GM19438 (cell line): ENCODE measurements around the gene AMZ1.
A peak's percentile ranks its signal among the peaks of the same experiment; 100 is the strongest.
"Not testable (repeated sequence)": the region's sequence is repeated elsewhere in the genome, so short reads cannot be mapped to it uniquely, and the experiment has no call there.

Source experiments
- ATAC-seq: cut with Tn5 transposase; IDR thresholded peaks from one replicate; pipeline ENCODE4 v1.9.1; 2021; ENCODE audit warnings: low read depth; ENCODE audit not compliant: unreplicated experiment

The AMZ1 gene

GRCh38 chr7:2709553-2710285 is 21.7 kb downstream of the AMZ1 start:
- ATAC-seq: peak; percentile 67

- ATAC-seq: peak; percentile 55
Measured at GRCh38 chr7:2710286-2710655, 22.3 kb downstream of the AMZ1 start.

GRCh38 chr7:2710901-2711551 is 23.0 kb downstream of the AMZ1 start:
- ATAC-seq: no peak

GRCh38 chr7:2711895-2712675 is 24.1 kb downstream of the AMZ1 start:
- ATAC-seq: no peak

- ATAC-seq: no peak
Measured at GRCh38 chr7:2713370-2713769, 25.4 kb downstream of the AMZ1 start.

- ATAC-seq: no peak
Measured at GRCh38 chr7:2713978-2714377, 26.0 kb downstream of the AMZ1 start.

GRCh38 chr7:2714636-2715035 is 26.6 kb downstream of the AMZ1 start:
- ATAC-seq: no peak

GRCh38 chr7:2715341-2716231 is 27.6 kb downstream of the AMZ1 start:
- no peak for ATAC-seq

GRCh38 chr7:2716488-2716887 is 28.5 kb downstream of the AMZ1 start:
- no peak for ATAC-seq

GRCh38 chr7:2716906-2717292 is 28.9 kb downstream of the AMZ1 start:
- no peak for ATAC-seq

- ATAC-seq: no peak
Measured at GRCh38 chr7:2717293-2718261, 29.6 kb downstream of the AMZ1 start.

- ATAC-seq: no peak
Measured at GRCh38 chr7:2718296-2718965, 30.4 kb downstream of the AMZ1 start.

GRCh38 chr7:2719007-2719406 is 31.0 kb downstream of the AMZ1 start:
- no peak for ATAC-seq

- no peak for ATAC-seq
Measured at GRCh38 chr7:2720024-2720423, 32.0 kb downstream of the AMZ1 start.

GRCh38 chr7:2721842-2722241 is 33.8 kb downstream of the AMZ1 start:
- no peak for ATAC-seq

GRCh38 chr7:2722591-2722990 is 34.6 kb downstream of the AMZ1 start:
- no peak for ATAC-seq

GRCh38 chr7:2723138-2723850 is 35.3 kb downstream of the AMZ1 start:
- ATAC-seq: no peak

GRCh38 chr7:2724036-2724435 is 36.0 kb downstream of the AMZ1 start:
- ATAC-seq: not testable (repeated sequence)
